Right renal cortex interstitium (tissue), 3 donors: ENCODE results near the gene VWA1. TPM values are rescaled to one million over a fixed set of nuclear protein-coding genes. Genes with fewer than 3 reads are reported as not detected.
A peak's percentile ranks its signal among the peaks of the same experiment; 100 is the strongest.

Source experiments
- DNase-seq, 3 donors: peaks; one replicate each; pipeline ENCODE4 v3.0.0-alpha.2; 2013; ENCODE audit warnings: low read depth in 3 of 3, low spot score in 2 of 3
- polyA plus RNA-seq, 3 donors: library from polyadenylated mRNA; unstranded; fragments of 120-200 nt; gene quantifications; one replicate each; pipeline ENCODE4 v1.2.1, GENCODE V29; 2013; ENCODE audit not compliant: insufficient read length in 3 of 3

VWA1 gene
- polyA plus RNA-seq = 10 to 100 TPM; 39.8 to 52.7 (median 48.0) TPM

- DNase-seq = no peak
Measured at GRCh38 chr1:1435106-1435903, at the start of gene VWA1. Gene VWA1 (plus strand): TSS chr1:1435690. CDS start chr1:1435749, 59 bp downstream.

- no peak for DNase-seq
Measured at GRCh38 chr1:1385931-1386330, 49.6 kb upstream of the VWA1 start.

GRCh38 chr1:1387098-1388077, 48.1 kb upstream of the VWA1 start:
- no peak for DNase-seq

DNA sequence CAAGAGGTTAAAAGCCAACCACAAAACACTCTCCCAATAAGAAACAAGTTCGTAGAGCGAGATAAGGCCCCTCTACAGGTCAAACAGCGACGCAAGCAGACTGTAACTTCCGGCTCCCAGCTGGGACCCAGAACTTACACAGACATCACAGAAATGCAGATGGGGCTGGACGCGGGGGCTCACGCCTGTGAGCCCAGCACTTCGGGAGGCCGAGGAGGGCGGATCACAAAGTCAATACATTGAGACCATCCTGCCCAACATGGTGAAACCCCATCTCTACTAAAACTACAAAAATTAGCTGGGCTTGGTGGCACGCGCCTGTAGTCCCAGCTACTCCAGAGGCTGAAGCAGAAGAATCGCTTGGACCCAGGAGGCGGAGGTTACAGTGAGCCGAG, 47.4 kb upstream of the VWA1 start:
- no peak for DNase-seq

DNA sequence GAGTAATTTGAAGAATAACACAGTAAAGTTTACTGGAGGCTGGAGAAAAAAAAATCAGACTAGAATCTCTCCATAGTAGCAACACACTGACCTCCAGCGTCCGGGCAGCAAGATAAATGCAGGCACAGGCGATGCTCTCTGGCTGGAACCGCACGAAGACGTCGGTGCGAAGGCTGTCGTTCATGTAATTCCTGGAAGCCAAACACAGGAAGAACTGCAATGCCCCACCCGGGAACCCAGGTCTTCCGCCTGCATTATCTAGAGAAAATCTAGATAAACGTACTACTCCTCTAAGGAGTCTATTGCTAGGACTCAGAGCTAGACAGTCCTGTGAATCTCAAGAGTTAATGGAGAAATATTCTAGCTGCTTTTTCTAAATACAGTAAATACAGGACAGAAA, 44.8 kb upstream of the VWA1 start:
- DNase-seq = no peak

DNA sequence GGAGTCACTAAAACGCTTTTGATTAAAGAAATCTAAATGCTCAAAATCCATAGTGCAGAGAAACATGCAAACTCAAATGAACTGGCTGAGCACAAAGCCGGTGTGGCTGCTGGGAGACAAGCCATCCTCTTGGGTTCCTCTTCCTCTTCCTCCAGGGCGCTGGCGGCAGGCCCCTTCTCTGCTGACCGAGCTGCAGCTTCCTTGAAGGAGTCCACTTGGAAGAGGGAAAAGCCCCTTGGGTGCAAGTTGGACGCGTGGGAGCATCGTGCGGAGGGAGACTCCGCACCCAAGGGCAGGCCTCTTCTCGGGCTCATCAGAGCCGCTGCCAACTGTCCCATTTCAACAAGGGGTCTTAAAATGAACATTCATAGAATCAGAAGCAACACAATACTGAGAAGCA, 44.3 kb upstream of the VWA1 start:
- no peak for DNase-seq

DNA sequence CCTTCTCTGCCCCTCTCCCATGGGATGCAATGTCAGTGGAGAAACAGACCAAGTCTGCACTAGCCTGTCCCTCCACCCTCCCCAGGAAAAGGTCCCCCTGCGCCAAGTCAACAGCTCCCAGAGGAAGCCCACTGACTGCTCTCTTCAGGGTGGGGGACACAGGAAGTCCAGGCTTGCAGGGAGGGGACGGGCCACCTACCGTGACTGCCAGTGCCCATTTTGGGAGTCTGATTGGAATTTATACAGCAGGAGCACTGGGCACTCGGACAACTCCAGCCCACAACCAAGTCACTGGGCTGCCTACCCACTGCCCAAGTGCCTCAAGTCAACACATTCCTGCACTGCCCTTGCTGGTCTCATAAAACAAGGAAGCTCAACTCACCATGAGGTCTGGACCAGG, 42.5 kb upstream of the VWA1 start:
- DNase-seq = no peak

DNA sequence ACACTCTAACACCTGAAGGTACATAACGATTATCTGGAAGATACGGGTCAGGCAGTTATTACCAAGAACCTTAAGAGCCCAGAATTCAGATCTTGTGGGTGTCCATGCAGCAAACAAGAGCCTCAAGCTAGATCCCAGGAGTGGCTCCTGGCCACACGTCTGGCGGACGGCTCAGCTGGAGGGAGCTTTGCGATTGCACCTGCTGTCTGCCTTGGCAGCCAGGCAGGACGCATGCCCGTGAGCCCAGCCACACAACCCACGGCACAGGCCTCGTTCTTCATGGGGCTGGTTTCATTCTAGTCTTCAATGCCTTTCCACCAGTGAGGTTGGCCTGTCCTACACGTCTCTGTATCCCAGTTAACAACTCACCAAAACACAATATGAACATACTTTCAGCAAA, 42.1 kb upstream of the VWA1 start:
- DNase-seq = no peak

DNA sequence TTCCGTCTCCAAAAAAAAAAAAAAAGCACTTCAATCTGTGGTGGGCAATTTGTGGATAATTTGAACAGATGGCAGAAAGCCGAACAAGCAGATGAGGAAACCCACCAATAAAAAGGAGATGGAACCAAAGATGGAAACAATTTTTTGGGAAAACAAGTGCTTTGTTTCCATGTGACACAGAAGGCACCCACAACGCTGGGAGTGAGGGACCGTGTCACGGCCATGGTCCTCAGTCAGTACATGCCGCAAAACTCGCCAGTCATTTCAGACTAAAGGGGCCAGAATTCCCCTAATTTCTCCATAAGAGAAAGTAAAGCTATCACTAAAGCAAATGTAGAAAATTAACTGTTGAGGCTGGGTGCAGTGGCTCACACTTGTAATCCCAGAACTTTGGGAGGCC, 41.4 kb upstream of the VWA1 start:
- no peak for DNase-seq

DNA sequence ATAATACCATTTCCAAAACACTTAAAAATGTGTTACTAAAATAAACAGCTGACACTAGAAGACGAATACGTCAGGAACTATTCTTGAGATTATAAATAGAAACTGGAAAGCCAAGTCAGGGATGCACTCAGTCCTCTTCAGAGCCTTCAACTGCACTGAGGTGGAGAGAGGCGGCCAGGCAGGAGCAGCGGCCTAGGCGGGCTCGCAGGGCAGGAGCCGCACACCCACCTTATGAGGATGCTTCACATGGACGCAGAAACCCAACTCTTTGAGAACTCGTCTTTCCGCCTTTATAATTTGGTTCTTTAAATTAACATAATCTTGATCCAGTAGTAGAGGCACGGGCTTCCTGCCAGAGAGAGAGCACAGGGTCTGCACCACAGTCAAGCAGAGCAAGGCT, 40.3 kb upstream of the VWA1 start:
- DNase-seq = no peak

- DNase-seq = no peak
Measured at GRCh38 chr1:1397839-1398523, 37.5 kb upstream of the VWA1 start.

GRCh38 chr1:1398677-1399186, 36.8 kb upstream of the VWA1 start:
- no peak for DNase-seq

- peak; percentile 92 to 96 (median 95) for DNase-seq
Measured at GRCh38 chr1:1399187-1399871, 36.2 kb upstream of the VWA1 start, which contains the start of gene CCNL2. Gene CCNL2 (minus strand): TSS chr1:1399335. CDS start chr1:1399306, 29 bp downstream.

DNA sequence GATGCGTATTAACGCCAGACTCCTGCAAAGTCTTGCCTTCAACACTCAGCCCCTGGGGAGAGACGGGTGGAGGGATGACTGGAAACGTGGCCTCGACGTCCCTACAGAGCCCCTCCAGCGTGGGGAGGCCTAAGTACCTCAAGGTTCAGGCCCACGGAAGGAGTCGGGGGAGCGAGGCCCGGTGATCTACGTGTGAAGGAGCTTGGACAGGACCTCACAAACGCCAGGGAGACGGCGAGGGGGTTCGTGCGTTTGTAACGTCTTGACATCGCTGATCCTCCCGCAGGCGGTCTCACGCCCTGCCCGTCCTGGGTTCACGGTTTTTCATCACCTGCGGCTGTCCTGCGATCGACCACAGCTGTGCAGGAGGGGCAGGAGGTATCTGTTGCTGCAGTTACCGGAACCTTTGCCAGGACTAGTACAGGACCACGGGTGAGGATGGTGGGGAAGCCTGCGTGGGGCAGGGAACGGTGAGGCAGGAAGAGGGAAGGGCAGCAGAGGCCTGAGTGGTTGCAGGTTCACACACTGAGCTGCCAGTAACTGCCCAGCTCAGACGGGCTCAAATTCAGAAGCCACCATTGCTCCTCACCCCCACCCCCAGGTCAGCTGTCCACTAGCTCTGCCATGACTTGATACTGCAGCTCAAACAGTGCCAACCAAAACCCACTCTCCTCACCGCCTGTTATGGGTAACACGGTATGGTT, 35.5 kb upstream of the VWA1 start:
- no peak for DNase-seq

DNA sequence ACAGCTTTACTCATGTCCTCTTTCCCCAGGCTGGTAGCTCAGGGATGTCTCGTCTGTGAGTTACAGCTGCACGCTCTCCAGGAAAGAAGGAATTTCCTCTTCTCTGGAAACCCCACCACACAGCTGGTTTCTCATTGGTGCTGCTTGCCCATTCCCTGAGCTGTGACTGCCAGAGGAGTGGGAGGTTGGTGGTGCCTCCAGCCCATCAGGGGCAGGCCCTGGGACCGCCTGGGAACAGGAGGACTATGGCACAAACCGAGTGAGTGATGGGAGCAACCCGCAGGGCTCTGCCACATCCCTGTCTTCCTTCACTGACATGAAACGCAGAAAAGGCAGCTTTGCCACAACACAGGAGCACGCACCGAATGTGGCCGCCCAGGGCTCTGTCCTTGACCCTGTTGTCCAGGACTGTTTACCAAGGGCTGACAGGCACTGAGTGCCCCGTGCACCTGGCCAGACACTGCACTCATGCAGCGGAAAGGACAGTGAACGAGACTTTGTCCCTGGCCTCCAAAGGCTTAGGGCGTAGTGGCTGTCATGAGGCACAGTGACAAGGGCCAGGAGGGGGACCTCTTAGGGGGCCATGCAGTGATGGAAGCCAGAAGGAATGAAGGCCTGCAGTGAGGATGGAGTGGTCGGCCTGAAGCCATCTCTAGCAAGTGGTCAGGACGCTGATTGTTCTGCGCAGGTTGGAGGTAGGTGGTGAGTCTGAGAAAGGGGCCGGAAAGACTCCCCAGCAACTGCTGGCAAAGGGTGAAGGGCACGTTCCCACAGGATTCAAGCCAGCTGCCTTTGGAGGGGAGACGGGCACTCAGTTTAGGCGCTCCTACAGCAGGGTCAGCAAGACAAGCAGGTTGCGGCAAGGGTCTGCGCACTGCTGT, 34.7 kb upstream of the VWA1 start:
- no peak for DNase-seq

DNA sequence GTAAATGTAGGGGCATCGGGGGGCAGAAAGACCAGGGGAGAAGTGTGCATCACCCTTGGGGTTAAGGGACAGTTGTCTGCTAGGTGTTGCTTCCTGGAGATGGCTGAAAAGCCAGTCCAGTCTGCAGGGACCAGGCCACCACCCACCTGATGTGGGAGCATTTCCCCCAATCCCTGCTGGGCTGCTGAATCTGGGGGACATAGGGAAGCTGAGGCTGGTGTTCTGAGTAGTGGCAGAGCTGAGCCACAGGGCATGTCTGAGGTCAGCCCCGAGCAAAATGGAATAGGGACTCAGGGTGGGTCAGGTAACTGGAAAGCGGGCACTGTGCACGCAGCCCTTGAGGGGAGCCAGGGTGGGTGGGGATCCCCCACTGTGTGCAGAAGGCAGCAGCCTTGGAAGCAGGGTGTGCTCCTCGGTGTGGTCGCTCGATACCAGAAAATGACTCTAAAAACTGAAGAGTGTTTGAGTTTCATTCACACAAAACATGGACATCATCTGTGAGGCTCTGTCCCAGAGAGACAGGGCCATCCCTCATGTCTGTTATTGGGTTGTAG, 34.0 kb upstream of the VWA1 start:
- DNase-seq = no peak

DNA sequence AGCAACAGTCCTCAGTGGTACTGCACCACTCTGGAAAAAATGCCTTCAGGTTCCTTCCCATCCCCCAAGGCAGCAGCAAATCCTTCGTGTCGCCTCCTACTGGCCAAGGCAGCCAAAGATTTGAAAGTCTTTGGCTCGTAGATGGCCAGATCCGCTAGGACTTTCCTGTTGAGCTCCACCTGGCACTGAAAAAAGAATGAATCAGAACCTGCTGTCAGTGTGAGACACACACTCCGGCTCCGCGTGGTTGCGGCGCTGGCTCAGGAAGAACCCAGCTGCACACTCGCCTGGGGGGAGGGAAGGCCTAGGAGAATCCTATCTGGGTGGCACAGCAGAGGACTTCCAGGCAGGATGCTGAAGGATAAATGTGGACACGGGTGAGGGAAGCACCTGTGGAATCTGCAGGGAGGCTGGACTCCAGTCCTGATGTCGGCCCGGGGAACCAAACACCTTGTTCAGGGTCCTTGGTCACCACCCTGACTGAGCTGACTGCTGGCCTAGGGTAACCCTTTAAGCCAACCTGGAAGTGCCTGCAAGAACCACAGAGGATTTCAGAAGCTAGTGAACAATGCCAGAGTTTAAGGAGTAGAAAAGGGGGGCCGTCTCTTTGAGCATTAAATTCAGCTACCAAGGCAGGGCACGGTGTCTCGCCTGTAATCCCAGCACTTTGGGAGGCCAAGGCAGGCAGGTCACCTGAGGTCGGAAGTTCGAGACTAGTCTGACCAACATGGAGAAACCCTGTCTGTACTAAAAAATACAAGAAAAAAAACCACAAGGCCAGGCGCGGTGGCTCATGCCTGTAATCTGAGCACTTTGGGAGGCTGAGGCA, 33.2 kb upstream of the VWA1 start:
- DNase-seq = no peak
